Measurements from ENCODE around the gene DIO3. TPM values are rescaled to one million over a fixed set of nuclear protein-coding genes. Genes with fewer than 3 reads are reported as not detected.

Gene DIO3
- total RNA-seq, 1 experiment from 2014 or later: 4.4 TPM

- ATAC-seq (no peak), DNase-seq (ENCODE audit: low read depth, low spot score) (no peak)
- H3K36me3 ChIP-seq (ENCODE audit: control insufficient read depth, insufficient read depth, low read length): no peaks in the 10 kb centered on the region
- POLR2A ChIA-PET: no interaction called here
- H3K27ac ChIP-seq (ENCODE audit: low read length): no peak overlapping the region
- H3K4me3 ChIP-seq (ENCODE audit: low read depth in 2 of 2, low read length in 2 of 2): peak overlapping the region in 1 of 2 experiments; percentile 31; a peak in 2 of 4 replicates
- 0 out of 2 replicates have a peak, but pooled peaks have one; percentile 18 for TF ChIP-seq CTCF (IDR thresholded peaks at IDR 0.05)
- no peak for TF ChIP-seq REST (IDR thresholded peaks at IDR 0.05; ENCODE audit: insufficient read depth in 1 of 2, low read depth in 2 of 2, low read length in 1 of 2)
- TF ChIP-seq SIN3A (IDR thresholded peaks at IDR 0.05; ENCODE audit: borderline replicate concordance, insufficient read depth, low read depth, low read length): no peak
- no peak for TF ChIP-seq POLR2AphosphoS5 (IDR thresholded peaks at IDR 0.05; ENCODE audit: low read depth, low read length)
- no peak for TF ChIP-seq TCF7L2 (IDR thresholded peaks at IDR 0.05; ENCODE audit: low read depth, low read length)
- CTCF ChIA-PET: no interaction called here
- in situ Hi-C loops (cut with HindIII; ENCODE audit: low pct_unique_long_range_greater_than_20kb, low sequenced_read_pairs) (no loop called here), intact Hi-C loops (cut with micrococcal nuclease; ENCODE audit: unreplicated experiment) (no loop called here)
- H3K4me1 ChIP-seq (ENCODE audit: control insufficient read depth, insufficient read depth, low read length): no peaks in the 10 kb centered on the region
- no TSS peak for BruUV-seq (replicated peaks)
- no peaks in the 10 kb centered on the region for H3K27me3 ChIP-seq (ENCODE audit: control insufficient read depth, insufficient read depth, low read length)
- no peaks in the 10 kb centered on the region for H3K9me3 ChIP-seq (ENCODE audit: control insufficient read depth, insufficient read depth, low read depth, low read length)
Measured at GRCh38 chr14:101564819-101565698, 3.8 kb downstream of the DIO3 start.

GRCh38 chr14:101567252-101567651, 6.0 kb downstream of the DIO3 start:
- H3K27me3 ChIP-seq (ENCODE audit: control insufficient read depth, insufficient read depth, low read length): no peaks in the 10 kb centered on the region
- H3K4me3 ChIP-seq (ENCODE audit: low read depth in 2 of 2, low read length in 2 of 2): no peak overlapping the region
- ChIA-PET POLR2A (no interaction called here), CTCF (no interaction called here)
- H3K4me1 ChIP-seq (ENCODE audit: control insufficient read depth, insufficient read depth, low read length): no peaks in the 10 kb centered on the region
- intact Hi-C loops (cut with micrococcal nuclease; ENCODE audit: unreplicated experiment): no loop called here
- no TSS peak for BruUV-seq (replicated peaks)
- DNase-seq (ENCODE audit: low read depth, low spot score) (no peak), ATAC-seq (no peak)
- H3K9me3 ChIP-seq (ENCODE audit: control insufficient read depth, insufficient read depth, low read depth, low read length): no peaks in the 10 kb centered on the region
- no peaks in the 10 kb centered on the region for H3K36me3 ChIP-seq (ENCODE audit: control insufficient read depth, insufficient read depth, low read length)
- no peak for TF ChIP-seq CTCF (IDR thresholded peaks at IDR 0.05)
- no peak for TF ChIP-seq SIN3A (IDR thresholded peaks at IDR 0.05; ENCODE audit: borderline replicate concordance, insufficient read depth, low read depth, low read length)
- TF ChIP-seq TCF7L2 (IDR thresholded peaks at IDR 0.05; ENCODE audit: low read depth, low read length): no peak
- no peak for TF ChIP-seq REST (IDR thresholded peaks at IDR 0.05; ENCODE audit: insufficient read depth in 1 of 2, low read depth in 2 of 2, low read length in 1 of 2)
- TF ChIP-seq POLR2AphosphoS5 (IDR thresholded peaks at IDR 0.05; ENCODE audit: low read depth, low read length): no peak
- in situ Hi-C loops (cut with HindIII; ENCODE audit: low pct_unique_long_range_greater_than_20kb, low sequenced_read_pairs): no loop called here
- no peak overlapping the region for H3K27ac ChIP-seq (ENCODE audit: low read length)
